ENCODE measurements around the gene SLC38A4. TPM values are rescaled to one million over a fixed set of nuclear protein-coding genes. Genes with fewer than 3 reads are reported as not detected.

SLC38A4 gene
- 0.96 and 1.1 TPM in 2 replicates for total RNA-seq (2021)
- long read RNA-seq, partial matches to known transcripts = 0 of 2 reads
- long read RNA-seq, other reads (novel, unspliced or antisense) = 2 of 2 reads

GRCh38 chr12:46825591-46826414, at the start of gene SLC38A4:
TSS of gene SLC38A4 (minus strand) at chr12:46825997. CDS start at chr12:46793071, 32,926 bp downstream.
- no peak within 1 kb of the TSS for H3T11ph ChIP-seq (ENCODE audit: low read length)
- DNase-seq = peak; percentile 80
- H3K14ac ChIP-seq (ENCODE audit: insufficient read depth, low read length) = no peak within 1 kb of the TSS
- Mint-ChIP-seq H3K27me3 (ENCODE audit: low read depth) (peaks cover 76% of the 10 kb centered on the region), H3K9me3 (no peaks in the 10 kb centered on the region; a peak in 1 of 5 replicates), H3K36me3 (ENCODE audit: insufficient read depth in 1 of 3, low read depth in 3 of 3) (no peaks in the 10 kb centered on the region), H3K27ac (peak within 1 kb of the TSS in 1 of 3 experiments; percentile 69; a peak in 1 of 7 replicates), H3K4me3 (peak within 1 kb of the TSS; percentile 73 to 79), H3K4me1 (peaks cover 14 to 16% of the 10 kb centered on the region in 2 experiments)
- peak within 1 kb of the TSS; percentile 71 for H3K4me2 ChIP-seq (ENCODE audit: insufficient read depth, insufficient read length, low read length)
- H3K23me2 ChIP-seq (ENCODE audit: insufficient read length, low read depth, low read length, poor library complexity, severe bottlenecking) = peaks cover 9% of the 10 kb centered on the region
- no peak within 1 kb of the TSS for H2AFZ ChIP-seq (ENCODE audit: low read length)
- H3K4me1 ChIP-seq (ENCODE audit: insufficient read depth, low read length) = no peaks in the 10 kb centered on the region
- peaks cover under 1% of the 10 kb centered on the region; the same call in 1 of the 2 replicates for H3K27me3 ChIP-seq (ENCODE audit: insufficient read depth, low read length)
- no peak within 1 kb of the TSS for H3K23ac ChIP-seq (ENCODE audit: insufficient read length, low read depth, low read length)
- no peak within 1 kb of the TSS for H3K56ac ChIP-seq (ENCODE audit: insufficient read length, low read depth, low read length)
- no peak within 1 kb of the TSS for H4K8ac ChIP-seq (replicated peaks; ENCODE audit: insufficient read length, low read depth, low read length)
- H3K79me2 ChIP-seq (ENCODE audit: insufficient read depth, low read length) = no peaks in the 10 kb centered on the region
- no peak within 1 kb of the TSS for H2BK120ac ChIP-seq (ENCODE audit: low read depth, low read length, poor library complexity, severe bottlenecking)
- H4K5ac ChIP-seq (ENCODE audit: insufficient read length, low read depth, low read length) = no peak within 1 kb of the TSS
- H3K27ac ChIP-seq (ENCODE audit: insufficient read length, low read depth, low read length) = no peak within 1 kb of the TSS
- no peak within 1 kb of the TSS for H2BK20ac ChIP-seq (ENCODE audit: low read depth, low read length, poor library complexity, severe bottlenecking)
- no peaks in the 10 kb centered on the region for H3K9me3 ChIP-seq (ENCODE audit: control insufficient read depth, low read depth, low read length)
- H2BK15ac ChIP-seq (ENCODE audit: low read depth, low read length) = no peak within 1 kb of the TSS
- H2AK5ac ChIP-seq (ENCODE audit: insufficient read length, low read length) = no peak within 1 kb of the TSS
- no peaks in the 10 kb centered on the region for H4K20me1 ChIP-seq (ENCODE audit: control insufficient read depth, insufficient read depth, insufficient read length)
- H3K18ac ChIP-seq (ENCODE audit: insufficient read length, low read depth, low read length) = no peak within 1 kb of the TSS
- no peak within 1 kb of the TSS for H3K4ac ChIP-seq (ENCODE audit: low read depth, low read length)
- H3K79me1 ChIP-seq (ENCODE audit: insufficient read depth, low read depth, low read length, poor library complexity, severe bottlenecking) = no peaks in the 10 kb centered on the region
- no peak within 1 kb of the TSS for H2BK12ac ChIP-seq (ENCODE audit: insufficient read length, low read depth, low read length)
- H2BK5ac ChIP-seq (ENCODE audit: insufficient read length, low read length) = no peak within 1 kb of the TSS
- no CpG with 5 or more reads among the region's 29 CpGs for WGBS (ENCODE audit: extremely low coverage, insufficient read length, low lambda C conversion rate)
- H4K91ac ChIP-seq (ENCODE audit: insufficient read length, low read depth, low read length) = no peak within 1 kb of the TSS
- no peak within 1 kb of the TSS for H3K9ac ChIP-seq (ENCODE audit: extremely low read depth, insufficient read length, low read length)
- TF ChIP-seq CTCF (conservative IDR thresholded peaks at IDR 0.05) = 0 out of 3 replicates have a peak, but pooled peaks have one; percentile 27
